Activated naive CD4-positive, alpha-beta T cell treated with Interleukin-2 at 50 U/mL for 16 hours (primary cell): ENCODE results near the gene G6PC2.

Experiments
- DNase-seq: peaks from one replicate; pipeline ENCODE4 v3.0.0-alpha.2; 2020

The G6PC2 gene

GRCh38 chr2:168949324-168949723, 48.2 kb downstream of the G6PC2 start:
- no peak for DNase-seq

GRCh38 chr2:168951871-168952270, 50.8 kb downstream of the G6PC2 start:
- DNase-seq, result no peak

GRCh38 chr2:168952424-168952823, 51.3 kb downstream of the G6PC2 start:
- DNase-seq, result no peak

GRCh38 chr2:168954256-168954655, 53.2 kb downstream of the G6PC2 start:
- no peak for DNase-seq

GRCh38 chr2:168955321-168955720, 54.2 kb downstream of the G6PC2 start:
- no peak for DNase-seq

- no peak for DNase-seq
Measured at GRCh38 chr2:168956392-168956791, 55.3 kb downstream of the G6PC2 start.
